Dedifferentiated amniotic fluid mesenchymal stem cell (primary cell): Measurements from ENCODE around the gene PTPN2.
"Not testable (repeated sequence)": the region's sequence is repeated elsewhere in the genome, so short reads cannot be mapped to it uniquely, and the experiment has no call there.

ENCODE experiments used
- DNase-seq: peaks from one replicate; pipeline ENCODE4 v3.0.0-alpha.2; 2016; ENCODE audit errors: extremely low spot score

PTPN2 gene

GRCh38 chr18:12891561-12891960 lies 7.5 kb upstream of the PTPN2 start:
- no peak for DNase-seq

- DNase-seq: no peak
Observed at GRCh38 chr18:12890964-12891363, 6.9 kb upstream of the PTPN2 start.

- no peak for DNase-seq
Observed at GRCh38 chr18:12886498-12887126, 2.6 kb upstream of the PTPN2 start.

- no peak for DNase-seq
Observed at GRCh38 chr18:12885500-12885899, 1.5 kb upstream of the PTPN2 start.

- DNase-seq: no peak
Observed at GRCh38 chr18:12884406-12885323, 628 bp upstream of the PTPN2 start.

GRCh38 chr18:12883372-12883683 lies 709 bp downstream of the PTPN2 start:
- DNase-seq: no peak

- DNase-seq: peak; percentile 26
Observed at GRCh38 chr18:12882453-12883371, 1.3 kb downstream of the PTPN2 start.

- DNase-seq: no peak
Observed at GRCh38 chr18:12880541-12880910, 3.5 kb downstream of the PTPN2 start.

- no peak for DNase-seq
Observed at GRCh38 chr18:12879840-12880540, 4.0 kb downstream of the PTPN2 start.

GRCh38 chr18:12874992-12875391 lies 9.0 kb downstream of the PTPN2 start:
- not testable (repeated sequence) for DNase-seq

- not testable (repeated sequence) for DNase-seq
Observed at GRCh38 chr18:12873961-12874567, 10.0 kb downstream of the PTPN2 start.

- no peak for DNase-seq
Observed at GRCh38 chr18:12872408-12872807, 11.6 kb downstream of the PTPN2 start.

- DNase-seq: no peak
Observed at GRCh38 chr18:12868576-12868975, 15.5 kb downstream of the PTPN2 start.

- DNase-seq: no peak
Observed at GRCh38 chr18:12867441-12868123, 16.5 kb downstream of the PTPN2 start.

- no peak for DNase-seq
Observed at GRCh38 chr18:12863687-12864216, 20.3 kb downstream of the PTPN2 start.

- no peak for DNase-seq
Observed at GRCh38 chr18:12862874-12863482, 21.1 kb downstream of the PTPN2 start.

- no peak for DNase-seq
Observed at GRCh38 chr18:12862467-12862866, 21.6 kb downstream of the PTPN2 start.

GRCh38 chr18:12861637-12862036 lies 22.4 kb downstream of the PTPN2 start:
- no peak for DNase-seq

- no peak for DNase-seq
Observed at GRCh38 chr18:12860530-12860929, 23.5 kb downstream of the PTPN2 start.

GRCh38 chr18:12858991-12859390 lies 25.0 kb downstream of the PTPN2 start:
- DNase-seq: no peak
